Right lobe of liver (tissue), 6 donors: ENCODE data around the gene NLGN1. TPM values are rescaled to one million over a fixed set of nuclear protein-coding genes. Genes with fewer than 3 reads are reported as not detected.

ENCODE experiments used
- ATAC-seq, 4 donors: fragments of 200-7000 bp; cut with Tn5 transposase; one replicate each; pipeline ENCODE4 v1.9.1; 2020; ENCODE audit warnings: mild to moderate bottlenecking in 4 of 4, moderate library complexity in 4 of 4
- DNase-seq, 3 donors: peaks; one replicate each; pipeline ENCODE4 v3.0.0-alpha.2; 2020
- H3K27ac ChIP-seq, 3 donors: fragments of 200-600 bp; one replicate each; pipeline ENCODE4 v1.8.0; 2022
- H3K27me3 ChIP-seq, 2 donors: fragments of 200-600 bp; one replicate each; pipeline ENCODE4 v1.8.0; 2022
- H3K36me3 ChIP-seq, 4 donors: fragments of 200-600 bp; sonication (generic) in 1 of 4; one replicate each; pipeline versions ENCODE4 v1.5.1 to v1.8.0; 2017 to 2022; ENCODE audit warnings: control low read depth in 1 of 4
- H3K4me1 ChIP-seq, 4 donors: fragments of 200-600 bp; sonication (generic) in 1 of 4; one replicate each; pipeline versions ENCODE4 v1.5.1 to v1.8.0; 2017 to 2022; ENCODE audit warnings: control low read depth in 1 of 4
- H3K4me3 ChIP-seq, 3 donors: fragments of 200-600 bp; one replicate each; pipeline ENCODE4 v1.8.0; 2022
- H3K9me3 ChIP-seq, 4 donors: fragments of 200-600 bp; sonication (generic) in 1 of 4; one replicate each; pipeline versions ENCODE4 v1.5.1 to v1.8.0; 2017 to 2022; ENCODE audit warnings: control low read depth in 1 of 4
- POLR2A ChIP-seq: fragments of 450-650 bp; IDR thresholded peaks from one replicate; pipeline ENCODE4 v1.6.1; 2017; ENCODE audit warnings: antibody characterized with exemption, mild to moderate bottlenecking
- WGBS: methylation state at CpG from one replicate; pipeline ENCODE4 v1.1.6; 2018; ENCODE audit warnings: low coverage, low lambda C conversion rate; ENCODE audit not compliant: insufficient coverage; ENCODE audit errors: missing lambda C conversion rate; 5-methylcytosine and 5-hydroxymethylcytosine counted together
- intact Hi-C, 2 donors: fragments of 100-400 bp; cut with DNase I; formaldehyde crosslinking; loops; one replicate each; pipeline versions ENCODE4 v1.11.2 to v1.14.1; 2022
- total RNA-seq, 6 experiments: library from RNA; depleted of rRNA in 2 of 6; stranded (reverse); fragments of >200 nt in 2 of 6; fragmentation: NEBNext Ultra II Directional in 3 of 6; extraction: Animal tissue kit (Norgen Biotek cat#: 25700) in 3 of 6; gene quantifications; one replicate each; pipeline versions ENCODE4 v1.1.0 to v1.2.4, GENCODE V29; 2016 to 2023
- TF ChIP-seq, protein P1 (sequence below), 4 donors: fragments of 200-600 bp in 3 of 4; fragments of 450-650 bp in 1 of 4; IDR thresholded peaks; one replicate each; pipeline versions ENCODE4 v1.5.1 to v1.8.0; 2016 to 2022; ENCODE audit warnings: antibody characterized with exemption in 4 of 4, mild to moderate bottlenecking in 2 of 4
- donor health status: DM: no; HTN: yes; CAD: no.
- donor health status: DM: no; HTN: no; CAD: no.
- donor health status: DM: no; HTN: no; CAD: no.
- donor health status: DM: no; HTN: yes; CAD: no.
- donor health status: DM: no; HTN: yes; CAD: no.

NLGN1 gene
- total RNA-seq, 6 experiments from 2014 or later: 0.02 to 0.12 TPM; not detected in 4

- H3K4me3 ChIP-seq: no peak overlapping the region
- H3K4me1 ChIP-seq: no peaks in the 10 kb centered on the region
- DNase-seq: no peak
- H3K27ac ChIP-seq: no peak overlapping the region
- no peaks in the 10 kb centered on the region for H3K27me3 ChIP-seq
- ATAC-seq: no peak
- intact Hi-C loops: no loop called here
- H3K9me3 ChIP-seq: no peaks in the 10 kb centered on the region
- WGBS: 65% methylated on average over 1 of the region's 1 CpG
- no peaks in the 10 kb centered on the region for H3K36me3 ChIP-seq
- no peak for TF ChIP-seq POLR2A
Observed at GRCh38 chr3:174010907-174011306, 613.4 kb downstream of the NLGN1 start.

- 45% methylated on average over 4 of the region's 4 CpGs for WGBS
- H3K27ac ChIP-seq: no peak overlapping the region
- no peaks in the 10 kb centered on the region for H3K4me1 ChIP-seq
- H3K4me3 ChIP-seq: no peak overlapping the region
- no peak for ATAC-seq
- no peaks in the 10 kb centered on the region for H3K27me3 ChIP-seq
- no peak for DNase-seq
- no peaks in the 10 kb centered on the region for H3K36me3 ChIP-seq
- no peaks in the 10 kb centered on the region for H3K9me3 ChIP-seq
- TF ChIP-seq, protein P1, sequence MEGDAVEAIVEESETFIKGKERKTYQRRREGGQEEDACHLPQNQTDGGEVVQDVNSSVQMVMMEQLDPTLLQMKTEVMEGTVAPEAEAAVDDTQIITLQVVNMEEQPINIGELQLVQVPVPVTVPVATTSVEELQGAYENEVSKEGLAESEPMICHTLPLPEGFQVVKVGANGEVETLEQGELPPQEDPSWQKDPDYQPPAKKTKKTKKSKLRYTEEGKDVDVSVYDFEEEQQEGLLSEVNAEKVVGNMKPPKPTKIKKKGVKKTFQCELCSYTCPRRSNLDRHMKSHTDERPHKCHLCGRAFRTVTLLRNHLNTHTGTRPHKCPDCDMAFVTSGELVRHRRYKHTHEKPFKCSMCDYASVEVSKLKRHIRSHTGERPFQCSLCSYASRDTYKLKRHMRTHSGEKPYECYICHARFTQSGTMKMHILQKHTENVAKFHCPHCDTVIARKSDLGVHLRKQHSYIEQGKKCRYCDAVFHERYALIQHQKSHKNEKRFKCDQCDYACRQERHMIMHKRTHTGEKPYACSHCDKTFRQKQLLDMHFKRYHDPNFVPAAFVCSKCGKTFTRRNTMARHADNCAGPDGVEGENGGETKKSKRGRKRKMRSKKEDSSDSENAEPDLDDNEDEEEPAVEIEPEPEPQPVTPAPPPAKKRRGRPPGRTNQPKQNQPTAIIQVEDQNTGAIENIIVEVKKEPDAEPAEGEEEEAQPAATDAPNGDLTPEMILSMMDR (IDR thresholded peaks at IDR 0.05): no peak
- TF ChIP-seq POLR2A: no peak
- intact Hi-C loops: no loop called here
Observed at GRCh38 chr3:174016186-174016585, 618.6 kb downstream of the NLGN1 start.

- H3K9me3 ChIP-seq: no peaks in the 10 kb centered on the region
- H3K27me3 ChIP-seq: no peaks in the 10 kb centered on the region
- no peak overlapping the region for H3K4me3 ChIP-seq
- H3K27ac ChIP-seq: no peak overlapping the region
- TF ChIP-seq POLR2A: no peak
- TF ChIP-seq, protein P1 (IDR thresholded peaks at IDR 0.05): no peak
- H3K4me1 ChIP-seq: no peaks in the 10 kb centered on the region
- ATAC-seq (no peak), DNase-seq (no peak)
- no peaks in the 10 kb centered on the region for H3K36me3 ChIP-seq
- intact Hi-C loops: no loop called here
- 41% methylated on average over 2 of the region's 2 CpGs for WGBS
Observed at GRCh38 chr3:174020156-174020555, 622.6 kb downstream of the NLGN1 start.

- ATAC-seq: no peak
- no peak overlapping the region for H3K27ac ChIP-seq
- H3K36me3 ChIP-seq: no peaks in the 10 kb centered on the region
- intact Hi-C loops: no loop called here
- H3K27me3 ChIP-seq: no peaks in the 10 kb centered on the region
- WGBS: 46% methylated on average over 4 of the region's 4 CpGs
- no peak for DNase-seq
- no peak for TF ChIP-seq POLR2A
- TF ChIP-seq, protein P1 (IDR thresholded peaks at IDR 0.05): no peak
- no peaks in the 10 kb centered on the region for H3K9me3 ChIP-seq
- no peak overlapping the region for H3K4me3 ChIP-seq
- H3K4me1 ChIP-seq: no peaks in the 10 kb centered on the region
Observed at GRCh38 chr3:174023421-174023820, 625.9 kb downstream of the NLGN1 start.

GRCh38 chr3:174028673-174029072 is 631.1 kb downstream of the NLGN1 start:
- intact Hi-C loops: no loop called here
- H3K4me1 ChIP-seq: no peaks in the 10 kb centered on the region

More at GRCh38 chr3:174028673-174029072, 631.1 kb downstream of the NLGN1 start:
- Histone ChIP-seq H3K4me3 (no peak overlapping the region), H3K27ac (no peak overlapping the region), H3K9me3 (no peaks in the 10 kb centered on the region), H3K27me3 (no peaks in the 10 kb centered on the region), H3K36me3 (no peaks in the 10 kb centered on the region)
- TF ChIP-seq POLR2A: no peak
- TF ChIP-seq, protein P1 (IDR thresholded peaks at IDR 0.05): no peak
- DNase-seq (no peak), ATAC-seq (no peak)
- WGBS: 75% methylated on average over 2 of the region's 2 CpGs
